Adrenal gland (tissue), 12 donors: ENCODE results near the gene FAM162A. TPM values are rescaled to one million over a fixed set of nuclear protein-coding genes. Genes with fewer than 3 reads are reported as not detected.

Source experiments
- DNase-seq, 7 donors: peaks; one replicate each; pipeline ENCODE4 v3.0.0-alpha.2; 2019 to 2020
- H3K27ac ChIP-seq, 5 donors: fragments of 200-600 bp; sonication (generic) in 4 of 5; 1 replicate in 3 of 5; 2 replicates in 2 of 5; pipeline versions ENCODE4 v1.5.1 to v1.8.0; 2016 to 2020; ENCODE audit warnings: mild to moderate bottlenecking in 1 of 5
- H3K27me3 ChIP-seq: fragments of 200-600 bp; 2 replicates; pipeline ENCODE4 v1.8.0; 2021
- H3K36me3 ChIP-seq, 2 donors: fragments of 200-600 bp; replicated peaks in 1 of 2; 1 replicate in 1 of 2; 2 replicates in 1 of 2; pipeline versions ENCODE4 v1.5.1 to v1.8.0; 2018 to 2022
- H3K4me1 ChIP-seq, 2 donors: fragments of 200-600 bp; replicated peaks in 1 of 2; 1 replicate in 1 of 2; 2 replicates in 1 of 2; pipeline versions ENCODE4 v1.5.1 to v1.8.0; 2018 to 2021
- H3K4me3 ChIP-seq, 4 donors: fragments of 200-600 bp; sonication (generic) in 3 of 4; one replicate each; pipeline ENCODE4 v1.5.1; 2016 to 2018
- H3K9me3 ChIP-seq, 3 donors: fragments of 200-600 bp; sonication (generic) in 1 of 3; replicated peaks in 1 of 3; 1 replicate in 2 of 3; 2 replicates in 1 of 3; pipeline versions ENCODE4 v1.5.1 to v1.8.0; 2016 to 2021
- POLR2A ChIP-seq, 2 donors: fragments of 450-650 bp; IDR thresholded peaks; one replicate each; pipeline ENCODE4 v1.6.1; 2017; ENCODE audit warnings: antibody characterized with exemption in 2 of 2, mild to moderate bottlenecking in 2 of 2, moderate library complexity in 1 of 2
- whole genome bisulfite sequencing, 4 donors: extraction: QIAGEN DNeasy Blood & Tissue Kit in 2 of 4; methylation state at CpG; one replicate each; pipeline versions ENCODE4 v1.1.5 to v1.1.7; 2013 to 2017; 5-methylcytosine and 5-hydroxymethylcytosine counted together
- intact Hi-C, 2 donors: fragments of 100-400 bp; cut with DNase I; formaldehyde crosslinking; loops; one replicate each; pipeline versions ENCODE4 v1.14.1 to v1.15.0; 2022 to 2023
- polyA plus RNA-seq, 3 donors: library from polyadenylated mRNA; stranded (reverse); fragments of 200-250 nt in 2 of 3; fragments of 350-450 nt in 1 of 3; fragmentation: Illumina TruSeq in 1 of 3; extraction: RNeasy Lipid Tissue Mini Kit (QIAGEN cat#74804) in 1 of 3; gene quantifications; one replicate each; pipeline ENCODE4 v1.2.3, GENCODE V29; 2013 to 2014
- total RNA-seq, 9 donors: library from RNA; depleted of rRNA in 4 of 9; stranded (reverse); fragments of >200 nt in 4 of 9; fragments of 120-200 nt in 1 of 9; fragmentation: NEBNext Ultra II Directional in 1 of 9; extraction: Animal tissue kit (Norgen Biotek cat#: 25700) in 1 of 9; gene quantifications; one replicate each; pipeline versions ENCODE4 v1.1.0 to v1.2.4, GENCODE V29; 2013 to 2023
- TF ChIP-seq, protein P1 (sequence below), 6 experiments: fragments of 450-650 bp in 4 of 6; fragments of 200-600 bp in 2 of 6; sonication (generic) in 1 of 6; IDR thresholded peaks; 1 replicate in 5 of 6; 2 replicates in 1 of 6; pipeline versions ENCODE4 v1.5.1 to v1.8.0; 2016 to 2021; ENCODE audit warnings: antibody characterized with exemption in 6 of 6, mild to moderate bottlenecking in 2 of 6, moderate library complexity in 1 of 6
- donor health status: healthy with polysubstance abuse.
- donor health status: Bipolar disorder and iron deficiency.
- donor health status: DM: yes; HTN: yes; CAD: no.
- donor health status: DM: no; HTN: no; CAD: no.
- donor health status: DM: no; HTN: no; CAD: no.
- donor health status: DM: yes; HTN: yes; CAD: no.

Gene FAM162A
- total and polyA plus RNA-seq, 12 donors = 36.2 to 287 (median 79.7) TPM

DNA sequence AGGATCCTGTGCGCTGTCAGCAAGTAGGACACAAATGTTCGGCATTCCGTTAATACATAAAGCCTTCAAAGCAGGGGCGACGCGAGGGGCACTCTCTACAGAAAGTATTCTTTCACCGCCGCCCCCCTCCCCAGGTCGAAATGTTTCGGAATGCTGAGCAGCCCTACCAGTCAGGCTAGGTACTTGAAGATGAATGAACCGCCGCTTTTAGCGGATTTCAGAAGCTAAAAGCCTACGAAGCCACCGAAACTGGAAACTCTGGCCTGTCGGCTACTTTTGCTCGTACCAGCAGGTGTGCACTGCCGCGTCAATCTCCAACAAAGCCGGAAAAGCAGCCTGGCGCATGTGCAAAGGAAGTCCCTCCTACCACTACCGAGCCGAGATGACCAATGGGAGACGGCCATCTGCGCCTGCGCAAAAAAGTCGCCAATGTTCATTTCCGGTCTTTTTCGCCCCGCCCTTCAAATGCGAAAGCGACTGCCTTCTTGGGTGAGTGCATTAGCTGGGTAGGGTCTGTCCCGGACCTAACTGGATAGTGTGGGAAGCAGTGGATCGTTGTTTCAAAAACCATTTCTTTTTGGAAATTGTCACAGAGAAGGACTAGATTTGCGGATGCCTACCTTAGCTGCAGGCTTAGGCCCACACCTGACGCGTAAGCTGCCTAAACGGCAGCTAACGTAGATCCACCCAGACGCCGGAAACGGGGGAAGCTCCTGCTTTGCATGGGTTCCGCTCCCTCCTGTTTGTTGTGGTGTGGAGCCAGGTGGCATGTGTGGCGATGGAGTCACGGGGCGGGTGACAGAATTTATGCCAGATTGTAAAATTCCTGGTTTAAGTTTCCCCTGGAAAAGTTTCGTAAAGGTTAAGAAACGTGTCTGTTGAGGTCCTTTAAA, 32.0 kb downstream of the FAM162A start, which contains the start of gene WDR5B:
Gene WDR5B (minus strand): TSS at position 301 of the 893 bp plus-strand sequence. CDS start 534 bp downstream, outside the sequence.
- Histone ChIP-seq H3K27me3 (no peaks in the 10 kb centered on the region), H3K4me3 (peak within 1 kb of the TSS; percentile 36 to 93 (median 81)), H3K9me3 (no peaks in the 10 kb centered on the region), H3K4me1 (peaks cover 14 to 33% of the 10 kb centered on the region in 2 donors), H3K27ac (peak within 1 kb of the TSS; percentile 66 to 98 (median 80)), H3K36me3 (peaks cover 0 to 7% of the 10 kb centered on the region in 2 donors)
- 0 to 1% (median 0%) methylated on average over 23 to 48 of the region's 48 CpGs for WGBS, 4 donors
- peak; percentile 98 to 99 (median 98) for DNase-seq
- TF ChIP-seq, protein P1, sequence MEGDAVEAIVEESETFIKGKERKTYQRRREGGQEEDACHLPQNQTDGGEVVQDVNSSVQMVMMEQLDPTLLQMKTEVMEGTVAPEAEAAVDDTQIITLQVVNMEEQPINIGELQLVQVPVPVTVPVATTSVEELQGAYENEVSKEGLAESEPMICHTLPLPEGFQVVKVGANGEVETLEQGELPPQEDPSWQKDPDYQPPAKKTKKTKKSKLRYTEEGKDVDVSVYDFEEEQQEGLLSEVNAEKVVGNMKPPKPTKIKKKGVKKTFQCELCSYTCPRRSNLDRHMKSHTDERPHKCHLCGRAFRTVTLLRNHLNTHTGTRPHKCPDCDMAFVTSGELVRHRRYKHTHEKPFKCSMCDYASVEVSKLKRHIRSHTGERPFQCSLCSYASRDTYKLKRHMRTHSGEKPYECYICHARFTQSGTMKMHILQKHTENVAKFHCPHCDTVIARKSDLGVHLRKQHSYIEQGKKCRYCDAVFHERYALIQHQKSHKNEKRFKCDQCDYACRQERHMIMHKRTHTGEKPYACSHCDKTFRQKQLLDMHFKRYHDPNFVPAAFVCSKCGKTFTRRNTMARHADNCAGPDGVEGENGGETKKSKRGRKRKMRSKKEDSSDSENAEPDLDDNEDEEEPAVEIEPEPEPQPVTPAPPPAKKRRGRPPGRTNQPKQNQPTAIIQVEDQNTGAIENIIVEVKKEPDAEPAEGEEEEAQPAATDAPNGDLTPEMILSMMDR (IDR thresholded peaks at IDR 0.05) = peak in 3 of 6 experiments; percentile 6 to 21 (median 19)
- TF ChIP-seq POLR2A (IDR thresholded peaks at IDR 0.05) = peak; percentile 68 to 97
- intact Hi-C loops = no loop called here

DNA sequence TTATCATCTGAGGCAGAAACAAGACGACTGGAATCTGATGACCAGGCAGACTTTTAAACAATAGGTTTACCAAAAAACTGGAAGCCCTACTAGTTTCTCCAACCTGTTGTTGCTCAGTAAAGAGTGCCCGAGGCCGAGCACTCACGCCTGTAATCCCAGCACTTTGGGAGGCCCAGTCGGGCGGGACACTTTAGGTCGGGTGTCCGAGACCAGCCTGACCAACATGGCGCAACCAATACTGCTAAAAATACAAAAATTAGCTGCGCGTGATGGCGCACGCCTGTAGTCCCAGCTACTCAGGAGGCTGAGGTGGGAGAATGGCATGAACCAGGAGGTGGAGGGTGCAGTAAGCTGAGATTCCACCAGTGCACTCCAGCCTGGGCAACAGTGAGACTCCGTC, 33.0 kb downstream of the FAM162A start:
- peak in 4 of 7 donors; percentile 16 to 33 (median 26) for DNase-seq
- H3K9me3 ChIP-seq = no peaks in the 10 kb centered on the region
- 41 to 48% (median 43%) methylated on average over 14 of the region's 14 CpGs for WGBS, 4 donors
- TF ChIP-seq, protein P1 (IDR thresholded peaks at IDR 0.05) = no peak
- peak in 1 of 2 donors; percentile 5 for TF ChIP-seq POLR2A (IDR thresholded peaks at IDR 0.05)
- peak overlapping the region in 3 of 4 donors; percentile 79 to 93 (median 83) for H3K4me3 ChIP-seq
- intact Hi-C loops = no loop called here
- peaks cover 0 to 9% of the 10 kb centered on the region in 2 donors for H3K36me3 ChIP-seq
- H3K4me1 ChIP-seq = peaks cover 14 to 33% of the 10 kb centered on the region in 2 donors
- peak overlapping the region in 4 of 5 donors; percentile 66 to 90 (median 80) for H3K27ac ChIP-seq
- no peaks in the 10 kb centered on the region for H3K27me3 ChIP-seq

DNA sequence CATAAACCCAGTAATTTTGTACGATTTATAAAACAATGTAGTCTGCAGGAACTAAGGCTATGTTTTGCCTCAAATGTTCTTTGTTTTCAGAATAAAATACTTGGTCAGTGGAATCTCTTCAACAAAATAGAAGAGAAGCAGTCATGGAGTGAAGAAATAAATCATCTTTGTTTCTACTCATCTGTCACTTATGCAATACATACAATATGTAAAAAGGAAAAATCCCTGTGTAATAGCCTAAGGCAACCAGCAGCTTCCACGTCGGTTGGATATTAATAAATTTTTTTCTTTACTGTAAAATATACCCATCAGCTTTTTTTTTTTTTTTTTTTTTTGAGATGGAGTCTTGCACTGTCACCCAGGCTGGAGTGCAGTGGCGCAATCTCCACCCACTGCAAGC, 37.1 kb downstream of the FAM162A start:
- WGBS, 4 donors = 89 to 93% (median 92%) methylated on average over 4 of the region's 4 CpGs
- H3K36me3 ChIP-seq = peaks cover 0 to 16% of the 10 kb centered on the region in 2 donors
- H3K4me3 ChIP-seq = no peak overlapping the region

DNA sequence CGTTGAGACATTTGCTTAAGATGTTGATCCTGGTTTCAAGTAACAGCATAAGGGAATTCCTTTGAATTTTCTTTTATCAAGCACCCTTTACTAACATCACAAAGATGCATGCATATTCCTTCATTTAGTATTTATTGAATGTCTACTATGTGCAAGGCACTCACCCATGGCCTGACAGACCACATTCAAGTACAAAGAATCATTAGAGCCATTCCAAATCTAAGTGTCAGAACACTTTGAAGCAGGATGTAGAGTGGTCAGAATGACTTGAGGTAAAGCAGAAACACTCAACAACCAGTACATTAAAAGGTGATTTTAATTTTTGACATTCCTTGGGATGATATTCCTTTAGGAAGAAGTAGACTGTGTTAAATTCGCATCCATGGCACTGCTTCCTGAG, 37.9 kb downstream of the FAM162A start:
- Histone ChIP-seq H3K4me3 (no peak overlapping the region), H3K27me3 (no peaks in the 10 kb centered on the region), H3K4me1 (peaks cover 7 to 33% of the 10 kb centered on the region in 2 donors), H3K9me3 (no peaks in the 10 kb centered on the region), H3K36me3 (peaks cover 0 to 23% of the 10 kb centered on the region in 2 donors), H3K27ac (no peak overlapping the region)
- TF ChIP-seq, protein P1 (IDR thresholded peaks at IDR 0.05) = no peak
- no peak for TF ChIP-seq POLR2A (IDR thresholded peaks at IDR 0.05)
- WGBS, 4 donors = 93 to 98% (median 94%) methylated on average over 2 of the region's 2 CpGs
- intact Hi-C loops = no loop called here
- no peak for DNase-seq

More for the DNA sequence above, 37.1 kb downstream of the FAM162A start:
- DNase-seq = no peak
- no peaks in the 10 kb centered on the region for H3K9me3 ChIP-seq
- peaks cover 8 to 34% of the 10 kb centered on the region in 2 donors for H3K4me1 ChIP-seq
- no peaks in the 10 kb centered on the region for H3K27me3 ChIP-seq
- intact Hi-C loops = no loop called here
- no peak for TF ChIP-seq POLR2A (IDR thresholded peaks at IDR 0.05)
- TF ChIP-seq, protein P1 (IDR thresholded peaks at IDR 0.05) = no peak
- H3K27ac ChIP-seq = no peak overlapping the region
